DOHH2 (cell line): Measurements from ENCODE around the gene TUSC7.

Source experiments
- CTCF ChIP-seq: fragments of 200-600 bp; sonication (generic); IDR thresholded peaks from one replicate; pipeline ENCODE4 v1.5.1; 2014; ENCODE audit warnings: antibody characterized with exemption, mild to moderate bottlenecking, low read depth, low read length; ENCODE audit not compliant: poor library complexity, severe bottlenecking
- EZH2phosphoT487 ChIP-seq: fragments of 200-600 bp; sonication (generic); IDR thresholded peaks from 2 replicates; pipeline ENCODE4 v1.6.1; 2017; ENCODE audit warnings: borderline replicate concordance, mild to moderate bottlenecking, antibody characterized with exemption, low read length, moderate library complexity, mixed read lengths

- TF ChIP-seq CTCF (no peak), EZH2phosphoT487 (no peak)
These were observed 7.2 kb upstream of the TUSC7 start for GRCh38 chr3:116702334-116702733.
